GM12872 (cell line): ENCODE results near the gene EIF3A.

Source experiments
- TF ChIP-seq, protein P1 (sequence below): IDR thresholded peaks from 3 replicates; pipeline ENCODE4 v1.5.1; 2011; ENCODE audit warnings: low read depth, mild to moderate bottlenecking, low read length, moderate library complexity; ENCODE audit not compliant: insufficient read depth

Gene EIF3A

GRCh38 chr10:118993214-118993613 is 87.4 kb downstream of the EIF3A start:
- TF ChIP-seq, protein P1, sequence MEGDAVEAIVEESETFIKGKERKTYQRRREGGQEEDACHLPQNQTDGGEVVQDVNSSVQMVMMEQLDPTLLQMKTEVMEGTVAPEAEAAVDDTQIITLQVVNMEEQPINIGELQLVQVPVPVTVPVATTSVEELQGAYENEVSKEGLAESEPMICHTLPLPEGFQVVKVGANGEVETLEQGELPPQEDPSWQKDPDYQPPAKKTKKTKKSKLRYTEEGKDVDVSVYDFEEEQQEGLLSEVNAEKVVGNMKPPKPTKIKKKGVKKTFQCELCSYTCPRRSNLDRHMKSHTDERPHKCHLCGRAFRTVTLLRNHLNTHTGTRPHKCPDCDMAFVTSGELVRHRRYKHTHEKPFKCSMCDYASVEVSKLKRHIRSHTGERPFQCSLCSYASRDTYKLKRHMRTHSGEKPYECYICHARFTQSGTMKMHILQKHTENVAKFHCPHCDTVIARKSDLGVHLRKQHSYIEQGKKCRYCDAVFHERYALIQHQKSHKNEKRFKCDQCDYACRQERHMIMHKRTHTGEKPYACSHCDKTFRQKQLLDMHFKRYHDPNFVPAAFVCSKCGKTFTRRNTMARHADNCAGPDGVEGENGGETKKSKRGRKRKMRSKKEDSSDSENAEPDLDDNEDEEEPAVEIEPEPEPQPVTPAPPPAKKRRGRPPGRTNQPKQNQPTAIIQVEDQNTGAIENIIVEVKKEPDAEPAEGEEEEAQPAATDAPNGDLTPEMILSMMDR: no peak

GRCh38 chr10:118992496-118992895 is 88.1 kb downstream of the EIF3A start:
- TF ChIP-seq, protein P1: no peak

DNA sequence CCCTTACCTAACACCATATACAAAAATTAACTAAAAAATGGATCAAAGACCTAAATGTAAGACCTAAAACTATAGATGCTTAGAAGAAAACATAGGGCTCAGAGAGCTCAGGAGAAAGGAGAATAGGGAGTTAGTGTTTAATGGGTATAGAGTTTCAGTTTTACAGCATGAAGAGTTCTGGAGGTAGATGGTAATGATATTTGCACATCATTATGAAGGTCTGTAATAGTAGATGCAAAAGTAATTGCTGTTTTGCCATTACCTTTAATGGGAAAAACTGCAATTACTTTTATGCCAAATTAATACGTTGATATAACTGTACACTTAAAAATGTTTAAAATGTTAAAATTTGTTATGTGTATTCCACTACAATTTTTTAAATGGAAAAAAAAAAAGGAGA is 90.3 kb downstream of the EIF3A start:
- TF ChIP-seq, protein P1: no peak

GRCh38 chr10:118986815-118987790 is 93.5 kb downstream of the EIF3A start:
- TF ChIP-seq, protein P1: no peak

DNA sequence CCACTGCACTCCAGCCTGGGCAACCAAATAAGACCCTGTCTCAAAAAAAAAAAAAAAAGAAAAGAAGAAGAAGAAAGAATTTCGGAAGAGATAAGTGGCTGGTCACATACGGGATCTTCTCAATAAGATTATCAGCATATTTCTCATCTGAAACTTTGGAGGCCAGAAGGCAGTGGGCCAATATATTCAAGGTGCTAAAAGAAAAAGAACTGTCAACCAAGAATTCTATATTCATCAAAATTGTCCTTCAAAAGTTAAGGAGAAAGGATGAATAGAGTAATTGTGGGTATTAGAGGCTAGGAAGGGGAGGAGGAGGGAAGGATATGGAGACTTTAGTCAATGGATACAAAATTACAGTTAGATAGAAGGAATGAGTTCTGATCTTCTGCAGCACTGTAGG is 95.0 kb downstream of the EIF3A start:
- TF ChIP-seq, protein P1: no peak
